NCI-H460 (cell line): ENCODE results near the gene ALAS2. TPM values are rescaled to one million over a fixed set of nuclear protein-coding genes. Genes with fewer than 3 reads are reported as not detected.
A peak's percentile ranks its signal among the peaks of the same experiment; 100 is the strongest.
"Not testable (repeated sequence)": the region's sequence is repeated elsewhere in the genome, so short reads cannot be mapped to it uniquely, and the experiment has no call there.

ENCODE experiments used
- DNase-seq: peaks from one replicate; pipeline ENCODE4 v3.0.0-alpha.2; 2016; ENCODE audit warnings: low read depth; ENCODE audit errors: extremely low read depth
- polyA plus RNA-seq: library from polyadenylated mRNA; depleted of rRNA; stranded (reverse); fragments of >200 nt; gene quantifications from 2 replicates; pipeline ENCODE4 v1.2.3, GENCODE V29; 2014; cell fraction: nucleus; rRNA removed
- total RNA-seq: library from RNA; depleted of rRNA; stranded (reverse); fragments of >200 nt; shearing (Covaris generic); gene quantifications from 2 replicates; pipeline ENCODE4 v1.2.3, GENCODE V29; 2014; rRNA removed

The ALAS2 gene, protein sequence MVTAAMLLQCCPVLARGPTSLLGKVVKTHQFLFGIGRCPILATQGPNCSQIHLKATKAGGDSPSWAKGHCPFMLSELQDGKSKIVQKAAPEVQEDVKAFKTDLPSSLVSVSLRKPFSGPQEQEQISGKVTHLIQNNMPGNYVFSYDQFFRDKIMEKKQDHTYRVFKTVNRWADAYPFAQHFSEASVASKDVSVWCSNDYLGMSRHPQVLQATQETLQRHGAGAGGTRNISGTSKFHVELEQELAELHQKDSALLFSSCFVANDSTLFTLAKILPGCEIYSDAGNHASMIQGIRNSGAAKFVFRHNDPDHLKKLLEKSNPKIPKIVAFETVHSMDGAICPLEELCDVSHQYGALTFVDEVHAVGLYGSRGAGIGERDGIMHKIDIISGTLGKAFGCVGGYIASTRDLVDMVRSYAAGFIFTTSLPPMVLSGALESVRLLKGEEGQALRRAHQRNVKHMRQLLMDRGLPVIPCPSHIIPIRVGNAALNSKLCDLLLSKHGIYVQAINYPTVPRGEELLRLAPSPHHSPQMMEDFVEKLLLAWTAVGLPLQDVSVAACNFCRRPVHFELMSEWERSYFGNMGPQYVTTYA
- total RNA-seq: not detected in 2 replicates
- not detected in 2 replicates for polyA plus RNA-seq

DNA sequence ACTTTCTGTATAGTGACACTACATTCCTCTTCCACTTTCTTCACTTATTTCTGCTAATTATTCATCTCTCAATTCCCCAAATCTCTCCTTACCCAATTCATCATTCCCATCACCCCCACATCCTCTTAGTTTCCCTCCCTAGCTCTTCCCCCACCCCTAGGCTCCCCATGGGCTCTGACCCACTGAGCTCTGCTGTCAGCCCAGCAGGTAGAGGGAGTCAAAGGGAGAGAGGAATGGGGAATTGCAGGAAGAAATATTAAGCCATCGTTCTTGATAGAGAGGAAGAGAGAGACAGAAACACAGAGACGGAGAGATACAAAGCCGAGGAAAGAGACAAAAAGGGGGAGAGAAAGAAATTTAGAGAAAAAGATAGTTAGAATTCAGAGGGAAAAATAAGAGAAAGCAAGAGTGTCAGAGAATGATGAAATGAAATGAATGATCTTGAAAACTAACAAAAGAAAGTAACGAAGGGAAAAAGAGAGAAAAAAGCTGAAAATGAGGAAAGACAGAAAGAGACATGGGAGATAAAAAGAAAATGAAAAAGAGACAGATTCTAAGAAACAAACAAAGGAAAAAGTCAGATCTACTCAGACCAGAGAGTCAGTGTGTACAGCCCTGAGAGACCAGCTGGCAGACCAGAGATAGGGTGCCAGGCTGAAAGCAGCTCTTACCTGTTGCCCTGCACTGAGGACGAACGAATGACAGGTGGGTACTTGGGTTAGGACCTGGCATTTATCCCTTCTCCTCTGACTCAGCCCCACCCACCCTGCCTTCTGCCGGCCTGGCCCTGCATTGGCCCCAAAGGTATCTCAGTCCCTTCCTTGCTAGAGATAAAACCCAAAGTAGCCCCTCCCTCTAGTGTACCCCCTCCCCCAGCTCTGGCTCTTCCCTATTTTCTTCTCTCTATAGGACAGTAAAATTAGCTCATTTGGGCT is at the start of gene ALAS2:
ALAS2 (minus strand) TSS at position 707 of the 935 bp plus-strand sequence. CDS start 4,977 bp downstream, outside the sequence.
- DNase-seq: no peak

DNA sequence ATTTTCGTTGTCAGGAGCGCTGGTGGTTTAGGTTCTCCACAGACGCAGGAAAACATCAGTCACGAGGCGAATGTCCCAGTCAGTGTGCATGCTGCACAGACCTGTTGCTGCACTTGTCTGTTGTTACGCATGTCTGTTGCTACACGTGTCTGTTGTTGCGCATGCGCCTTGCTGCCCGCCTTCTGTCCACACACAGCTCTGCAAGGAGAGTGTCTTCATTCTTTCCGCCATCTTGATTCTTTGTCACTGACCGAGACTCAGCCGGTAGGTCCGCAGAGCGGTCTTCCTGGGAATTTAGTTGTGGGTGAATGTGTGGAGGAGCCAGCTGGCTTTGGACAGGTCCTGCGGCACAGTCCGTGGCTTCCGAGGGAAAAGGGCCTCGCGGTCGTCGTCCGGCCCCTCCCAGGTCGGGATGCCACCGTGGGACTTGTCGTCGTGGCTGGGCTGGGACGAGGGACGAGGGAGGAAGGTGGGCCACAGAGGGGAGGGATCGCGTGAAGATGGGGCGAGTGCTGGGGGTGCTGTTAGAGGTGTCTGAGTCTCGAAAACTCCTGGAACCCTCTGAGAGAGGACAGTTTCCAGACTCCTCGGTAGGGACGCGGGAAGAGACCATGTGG is 44.2 kb upstream of the ALAS2 start, which contains the start of gene PAGE2B:
PAGE2B (plus strand) TSS at position 180 of the 617 bp plus-strand sequence. CDS start 1,012 bp downstream, outside the sequence.
- DNase-seq: no peak

DNA sequence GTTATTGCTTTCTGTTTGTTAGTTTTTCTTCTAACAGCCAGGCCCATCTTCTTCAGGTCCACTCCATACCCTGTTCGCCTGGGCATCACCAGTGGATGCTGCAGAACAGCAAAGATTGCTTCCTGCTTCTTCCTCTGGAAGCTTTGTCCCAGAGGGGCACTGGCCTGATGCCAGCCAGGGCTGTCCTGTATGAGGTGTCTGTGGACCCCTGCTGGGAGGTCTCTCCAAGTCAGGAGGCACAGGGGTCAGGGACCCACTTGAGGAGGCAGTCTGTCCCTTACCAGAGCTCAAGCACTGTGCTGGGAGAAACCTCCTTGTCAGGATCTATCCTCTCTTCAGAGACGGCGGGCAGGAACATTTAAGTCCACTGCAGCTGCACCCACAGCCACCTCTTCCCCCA is 41.5 kb upstream of the ALAS2 start:
- no peak for DNase-seq

DNA sequence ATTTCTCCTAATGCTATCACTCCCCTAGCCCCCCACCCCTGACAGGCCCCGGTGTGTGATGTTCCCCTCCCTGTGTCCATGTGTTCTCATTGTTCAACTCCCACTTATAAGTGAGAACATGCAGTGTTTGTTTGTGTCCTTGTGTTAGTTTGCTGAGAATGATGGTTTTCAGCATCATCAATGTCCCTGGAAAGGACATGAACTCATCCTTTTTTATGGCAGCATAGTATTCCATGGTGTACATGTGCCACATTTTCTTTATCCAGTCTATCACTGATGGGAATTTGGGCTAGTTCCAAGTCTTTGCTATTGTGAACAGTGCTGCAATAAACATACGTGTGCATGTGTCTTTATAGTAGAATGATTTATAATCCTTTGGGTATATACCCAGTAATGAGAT is 36.4 kb upstream of the ALAS2 start:
- DNase-seq: not testable (repeated sequence)

DNA sequence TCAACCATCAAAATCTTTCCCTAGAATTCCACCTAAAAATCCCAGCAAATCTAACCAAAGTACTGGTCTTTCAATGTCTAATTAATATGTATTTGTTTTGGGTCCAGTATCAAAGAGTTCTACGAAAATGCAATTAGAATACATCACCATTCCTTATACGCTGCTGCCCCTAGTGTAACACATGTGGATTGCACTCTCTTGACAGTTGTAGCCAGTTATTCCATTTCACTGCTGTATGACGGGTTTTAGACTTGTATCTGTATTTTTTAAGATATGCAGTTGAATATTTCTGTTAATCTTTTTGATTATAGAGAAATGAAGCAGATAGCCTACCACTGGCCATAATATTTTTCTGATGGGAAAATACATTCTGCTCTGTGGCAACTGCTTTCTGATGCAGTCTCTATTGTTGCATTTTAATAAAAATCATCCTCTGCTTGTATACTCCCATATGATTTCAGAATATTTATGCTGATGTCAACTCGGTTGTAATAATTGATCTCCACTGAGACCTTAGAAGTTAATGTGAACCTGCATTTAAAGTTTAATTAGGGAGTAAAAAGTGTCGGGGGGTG is 27.0 kb upstream of the ALAS2 start:
- DNase-seq: peak; percentile 41

DNA sequence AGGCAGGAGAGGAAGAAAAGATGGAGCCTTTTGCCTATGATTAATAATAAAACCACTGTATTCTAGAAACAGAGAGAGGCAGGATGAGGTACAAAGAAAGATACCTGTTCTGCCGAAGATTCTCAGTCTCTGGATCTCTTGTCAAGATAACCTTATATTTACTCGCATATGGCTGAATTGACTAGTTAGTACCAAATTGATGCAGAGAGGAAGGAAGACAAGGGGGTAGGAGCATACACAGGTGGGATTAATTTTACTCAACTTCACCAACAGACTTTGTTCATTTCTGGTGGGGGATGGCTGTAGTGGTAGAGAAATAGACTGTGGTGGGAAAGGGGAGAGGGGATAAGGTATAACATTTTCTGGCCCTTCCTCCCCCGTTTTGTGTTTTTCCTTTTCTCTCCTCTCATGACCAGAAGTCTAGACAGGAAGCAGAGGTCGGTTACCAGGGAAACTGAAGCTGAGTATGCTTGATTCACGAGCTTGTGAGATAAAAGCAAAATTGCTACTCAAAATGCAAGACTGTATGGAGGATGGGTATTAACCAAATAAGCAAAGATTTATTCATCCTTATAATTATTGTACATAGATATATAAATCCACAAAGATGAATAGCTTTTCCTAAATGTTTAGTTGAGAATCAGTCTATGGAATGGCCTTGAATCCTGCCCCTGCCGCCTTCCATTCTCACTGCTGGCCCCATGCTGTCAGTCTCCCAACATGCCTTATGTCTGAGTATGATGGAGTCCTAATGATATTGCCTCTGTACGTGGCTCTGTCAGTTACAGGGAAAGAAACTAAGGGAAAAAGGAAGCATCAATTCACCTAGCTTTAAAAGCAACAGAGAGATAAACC is 26.3 kb upstream of the ALAS2 start:
- DNase-seq: no peak

DNA sequence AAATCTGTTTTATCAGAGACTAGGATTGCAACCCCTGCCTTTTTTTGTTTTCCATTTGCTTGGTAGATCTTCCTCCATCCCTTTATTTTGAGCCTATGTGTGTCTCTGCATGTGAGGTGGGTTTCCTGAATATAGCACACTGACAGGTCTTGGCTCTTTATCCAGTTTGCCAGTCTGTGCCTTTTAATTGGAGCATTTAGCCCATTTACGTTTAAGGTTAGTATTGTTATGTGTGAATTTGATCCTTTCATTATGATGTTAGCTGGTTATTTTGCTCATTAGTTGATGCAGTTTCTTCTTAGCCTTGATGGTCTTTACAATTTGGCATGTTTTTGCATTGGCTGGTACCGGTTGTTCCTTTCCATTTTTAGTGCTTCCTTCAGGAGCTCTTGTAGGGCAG is 19.8 kb upstream of the ALAS2 start:
- not testable (repeated sequence) for DNase-seq

DNA sequence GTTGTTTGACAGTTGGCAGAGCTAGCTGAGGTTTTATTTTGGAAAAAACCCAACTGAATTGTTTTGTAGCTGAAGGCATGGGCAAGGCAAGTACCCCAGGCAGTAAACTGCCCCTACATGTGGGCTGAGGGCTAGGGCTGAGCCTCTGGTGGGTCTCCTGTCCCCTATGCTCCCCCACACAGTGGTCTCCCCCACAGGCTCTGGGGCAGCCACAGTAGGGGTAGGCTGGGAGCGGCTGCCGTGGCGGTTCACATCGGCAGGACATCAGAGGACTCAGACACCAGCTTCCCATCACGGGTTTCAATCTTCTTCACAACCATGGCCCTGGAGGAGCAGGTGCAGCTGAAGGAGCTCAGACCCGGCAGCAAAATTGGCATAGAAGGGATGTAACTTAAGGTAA is 10.7 kb upstream of the ALAS2 start:
- no peak for DNase-seq

DNA sequence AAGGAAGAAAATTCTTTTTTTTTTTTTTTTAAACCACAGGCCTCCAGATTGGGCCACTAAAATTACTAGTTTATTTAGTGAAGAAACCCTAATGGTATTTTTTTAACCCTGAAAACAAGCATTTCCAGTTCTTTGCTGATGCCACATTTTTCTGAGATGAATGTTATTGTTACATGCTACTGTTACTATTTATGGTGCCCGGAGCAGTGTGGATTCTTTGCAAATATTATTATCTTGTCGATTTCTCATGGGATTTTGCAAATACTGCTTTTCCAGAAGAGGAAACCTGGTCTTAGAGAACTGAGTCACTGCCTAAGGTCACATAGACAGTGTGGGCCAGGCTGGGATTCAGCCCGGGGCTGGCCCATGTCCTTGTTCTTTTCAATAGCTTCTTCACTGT is 8.7 kb upstream of the ALAS2 start:
- no peak for DNase-seq

DNA sequence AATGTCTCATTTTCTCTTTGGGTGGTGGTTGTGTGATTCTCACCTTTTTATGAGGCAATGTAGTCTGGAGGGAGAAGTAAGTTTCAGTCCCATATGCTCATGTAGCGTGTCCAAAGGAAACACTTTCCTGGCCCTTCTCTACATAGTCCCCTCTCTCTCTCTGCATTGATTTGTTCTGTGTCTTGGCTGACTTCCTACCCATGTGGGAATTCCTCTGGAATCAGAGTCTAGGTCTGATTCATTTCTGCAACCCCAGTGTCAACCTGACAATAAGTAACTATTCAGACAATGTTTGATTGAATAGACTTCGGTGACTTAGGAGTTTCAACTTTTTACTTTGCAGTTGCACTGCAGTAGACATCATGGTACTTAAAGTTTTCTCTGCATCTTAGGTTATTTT is 2.7 kb upstream of the ALAS2 start:
- DNase-seq: no peak

DNA sequence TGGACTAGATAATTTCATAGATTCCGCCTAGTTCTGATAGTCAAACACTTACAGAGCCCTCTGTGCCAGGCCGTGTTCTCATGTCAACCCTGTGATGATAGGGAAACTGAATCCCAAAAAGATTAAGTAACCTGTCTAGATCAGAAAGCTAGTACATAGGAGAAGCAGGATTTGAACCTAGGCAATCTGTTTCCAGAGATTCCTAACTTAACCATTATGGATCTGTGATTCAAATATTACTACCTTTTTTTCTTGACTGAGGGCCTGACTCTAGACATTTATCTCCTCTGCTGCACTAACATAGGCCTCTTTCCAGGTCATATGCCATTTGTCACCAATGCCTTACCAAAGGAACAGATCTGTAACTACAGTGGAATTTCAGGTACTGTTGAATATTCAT is 1.5 kb downstream of the ALAS2 start:
- DNase-seq: no peak

DNA sequence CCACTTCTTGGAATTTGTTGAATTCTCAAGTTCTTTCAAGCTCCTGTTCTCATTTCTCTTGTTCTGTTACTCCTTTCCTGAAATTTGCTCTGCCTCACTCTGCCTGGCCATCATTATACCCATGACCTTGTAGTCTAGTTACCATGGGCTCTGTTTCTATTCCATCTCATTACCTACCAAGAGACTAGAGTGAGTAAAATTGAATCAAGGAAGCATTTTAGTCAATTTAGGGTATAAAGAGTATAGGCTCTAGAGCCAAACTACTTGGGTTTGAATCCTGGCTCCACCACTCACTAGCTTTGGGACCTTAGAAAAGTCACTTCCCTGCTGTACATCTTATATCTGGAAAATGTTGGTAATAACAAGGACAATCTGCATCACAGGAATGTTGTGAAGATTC is 2.2 kb downstream of the ALAS2 start:
- no peak for DNase-seq

DNA sequence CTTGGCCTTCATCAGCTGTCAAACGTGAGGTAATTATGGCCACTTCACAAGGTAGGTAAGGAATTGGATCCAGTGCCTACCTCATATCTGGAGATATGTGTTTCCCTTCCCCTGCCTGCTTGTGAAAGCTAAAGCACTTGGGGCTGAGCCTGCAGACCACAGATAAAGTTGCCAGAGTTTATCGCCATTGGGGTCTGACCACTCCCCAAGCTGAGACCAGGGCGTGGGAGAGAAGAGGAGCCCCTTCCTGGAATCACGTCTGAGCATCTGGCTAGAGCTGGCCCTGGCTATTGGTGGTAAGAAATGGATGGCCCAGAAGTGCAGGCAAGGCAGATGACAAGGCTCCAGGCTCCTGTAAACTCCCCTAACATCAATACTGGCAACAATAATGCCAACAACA is 2.7 kb downstream of the ALAS2 start:
- no peak for DNase-seq

DNA sequence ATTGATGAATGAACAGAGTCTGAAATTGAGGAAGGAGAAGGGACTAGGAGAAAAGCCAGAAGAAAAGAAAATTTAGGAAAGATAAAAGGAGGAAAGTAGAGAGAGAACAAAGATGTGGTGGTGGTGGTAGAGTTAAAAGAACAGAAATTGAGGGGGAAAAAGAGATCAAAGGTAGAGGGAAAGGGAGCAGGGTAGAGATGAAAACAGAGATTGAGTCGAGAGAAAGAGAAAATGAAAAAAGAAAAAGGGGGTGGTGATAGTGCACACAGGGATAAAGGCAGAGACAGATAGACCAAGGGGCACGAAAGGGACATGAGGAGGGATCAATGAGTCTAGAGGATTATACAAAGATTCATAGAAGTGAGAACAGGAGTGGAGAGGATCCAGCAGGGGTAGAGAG is 3.9 kb downstream of the ALAS2 start:
- DNase-seq: no peak

DNA sequence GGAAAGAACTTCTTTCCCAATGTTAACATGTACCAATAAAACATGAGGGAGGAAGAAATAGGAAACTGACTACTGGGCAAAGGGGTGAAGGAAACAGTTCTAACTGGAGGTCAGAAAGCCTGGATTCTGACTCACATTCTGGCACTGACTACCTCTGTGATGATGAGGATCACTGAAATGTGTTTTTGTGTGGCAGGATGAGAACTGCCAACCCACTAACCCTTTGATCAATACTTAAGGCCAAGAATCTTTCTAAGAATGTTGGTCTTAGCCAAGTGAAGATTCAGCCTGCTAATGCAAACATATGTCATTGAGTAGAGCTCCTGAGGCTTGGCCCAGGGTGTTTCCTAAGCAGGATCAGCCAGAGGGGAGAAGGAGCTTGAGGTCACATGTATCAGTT is 4.6 kb downstream of the ALAS2 start:
- DNase-seq: no peak

DNA sequence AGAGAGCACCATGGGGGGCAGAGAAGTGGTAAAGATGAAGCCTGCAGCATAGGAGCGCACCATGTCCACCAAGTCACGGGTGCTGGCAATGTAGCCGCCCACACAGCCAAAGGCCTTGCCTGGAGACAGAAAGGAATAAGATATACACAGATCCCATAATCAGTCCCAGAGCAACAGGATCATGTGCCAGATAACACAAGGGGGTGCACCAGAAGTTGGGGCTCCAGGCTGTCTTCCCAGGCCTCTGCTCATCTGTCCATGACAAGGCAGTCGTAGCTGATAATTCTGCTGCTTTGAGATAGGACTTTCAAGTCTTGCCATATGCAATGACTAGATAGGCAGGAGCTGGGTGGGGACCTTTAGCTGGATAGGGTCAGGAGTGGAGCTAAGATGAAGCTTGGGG is 15.9 kb downstream of the ALAS2 start:
- no peak for DNase-seq

DNA sequence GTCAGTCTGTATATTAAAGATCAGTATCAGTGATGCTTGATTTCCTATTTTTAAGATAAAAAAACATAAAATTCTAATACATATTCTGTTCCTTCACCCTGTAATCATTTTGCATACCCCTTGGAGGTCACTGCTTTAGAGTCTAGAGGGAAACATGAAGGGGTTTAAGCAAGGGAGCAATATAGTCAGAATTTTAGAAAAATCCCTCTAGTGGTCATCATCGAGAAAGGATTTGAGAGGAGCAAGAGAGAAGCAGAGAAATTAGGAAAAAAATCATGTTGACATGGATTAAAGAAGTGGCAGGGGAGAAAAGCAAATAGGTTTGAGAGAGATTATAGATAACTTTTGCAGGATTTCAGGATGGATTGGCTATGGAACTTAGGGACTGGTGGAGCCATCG is 19.5 kb downstream of the ALAS2 start:
- no peak for DNase-seq

DNA sequence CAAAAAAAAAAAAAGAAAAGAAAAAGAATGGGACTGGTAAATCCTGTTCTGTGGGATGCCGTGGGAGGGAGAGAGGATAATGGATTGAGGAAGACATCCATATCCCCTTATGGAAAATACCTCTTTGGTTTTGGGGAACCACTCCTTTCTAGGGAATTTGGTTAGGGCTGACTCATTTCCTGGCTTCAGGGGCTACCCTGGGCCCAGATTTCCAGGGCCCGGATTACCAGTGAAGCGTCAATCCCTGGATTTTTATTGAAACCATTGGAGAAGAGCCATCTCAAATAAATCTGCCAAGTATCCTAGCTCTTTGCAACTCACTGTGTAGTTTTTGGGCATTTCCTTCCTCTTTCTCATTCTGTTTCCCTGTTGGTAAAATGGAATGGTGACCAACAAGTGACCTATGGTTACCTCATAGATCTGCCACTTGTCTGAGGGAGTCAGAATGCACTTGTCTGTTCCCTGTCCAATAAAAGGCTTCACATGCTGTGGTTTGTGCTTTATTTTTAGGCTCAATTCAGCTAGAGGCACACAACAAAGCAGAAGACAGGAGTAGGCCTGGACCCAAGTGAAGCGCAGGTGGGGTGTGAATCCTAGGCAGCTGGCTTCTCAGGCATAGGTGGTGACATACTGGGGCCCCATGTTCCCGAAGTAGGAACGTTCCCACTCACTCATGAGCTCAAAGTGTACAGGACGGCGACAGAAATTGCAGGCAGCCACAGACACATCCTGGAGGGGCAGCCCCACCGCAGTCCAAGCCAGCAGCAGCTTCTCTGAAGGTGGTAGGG is 22.0 kb downstream of the ALAS2 start:
- DNase-seq: no peak

DNA sequence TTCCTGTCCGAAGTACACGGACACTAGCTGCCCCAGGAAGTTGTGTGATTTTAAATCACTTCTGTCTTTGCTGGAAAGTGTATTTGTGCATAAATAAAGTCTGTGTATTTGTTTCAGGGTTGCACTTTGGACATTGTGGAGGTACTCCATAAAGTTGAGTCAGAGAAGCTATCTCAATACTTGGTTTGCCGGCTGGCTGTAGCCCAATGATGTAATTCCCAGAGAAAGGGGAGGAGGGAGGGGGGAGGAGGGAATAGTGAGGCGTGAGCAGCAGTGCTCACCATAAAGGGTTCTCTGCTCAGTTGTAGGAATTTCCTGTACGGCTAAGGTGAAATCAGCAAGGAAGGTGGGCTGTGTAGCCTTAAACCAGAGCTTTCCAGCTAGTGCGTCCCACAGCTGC is 23.1 kb downstream of the ALAS2 start:
- no peak for DNase-seq
